H1 (cell line): ENCODE data around the gene MMP25. TPM values are rescaled to one million over a fixed set of nuclear protein-coding genes. Genes with fewer than 3 reads are reported as not detected.
A peak's percentile ranks its signal among the peaks of the same experiment; 100 is the strongest.

Source experiments
- ASH2L ChIP-seq: fragments of 200-600, 300-600 bp; sonication (generic); IDR thresholded peaks from one replicate; pipeline ENCODE4 v1.7.1; 2017; ENCODE audit warnings: low read length
- BRCA1 ChIP-seq: IDR thresholded peaks from 2 replicates; pipeline ENCODE4 v1.6.1; 2012; ENCODE audit warnings: low read depth, low read length, improper control_type of control experiment
- GTF2F1 ChIP-seq: IDR thresholded peaks from 2 replicates; pipeline ENCODE4 v1.6.1; 2012; ENCODE audit warnings: low read depth, low read length, improper control_type of control experiment, borderline replicate concordance
- JUND ChIP-seq: IDR thresholded peaks from 2 replicates; pipeline ENCODE4 v1.6.1; 2011; ENCODE audit warnings: mild to moderate bottlenecking, improper control_type of control experiment, low read length
- KDM5A ChIP-seq: fragments of 200-600 bp; IDR thresholded peaks from 2 replicates; pipeline ENCODE4 v1.7.1; 2012; ENCODE audit warnings: mild to moderate bottlenecking, low read length, inconsistent platforms, mixed read lengths
- SIX5 ChIP-seq: IDR thresholded peaks from 2 replicates; pipeline ENCODE4 v1.6.1; 2011; ENCODE audit warnings: mild to moderate bottlenecking, low read depth, low read length
- TCF12 ChIP-seq: IDR thresholded peaks from 2 replicates; pipeline ENCODE4 v1.6.1; 2011; ENCODE audit warnings: low read depth, mild to moderate bottlenecking, low read length
- polyA plus RNA-seq, 7 experiments: library from polyadenylated mRNA; depleted of rRNA in 3 of 7; stranded (reverse) in 5 of 7; unstranded in 2 of 7; fragments of >200 nt in 5 of 7; fragments of 200-250 nt in 2 of 7; gene quantifications; 1 replicate in 5 of 7; 2 replicates in 1 of 7; 4 replicates in 1 of 7; pipeline versions ENCODE4 v1.2.1 to v1.2.3, GENCODE V29; 2011 to 2013; ENCODE audit warnings: missing spikeins in 2 of 7, mixed read lengths in 2 of 7
- total RNA-seq: library from RNA; stranded (reverse); fragmentation: NEBNext Ultra II Directional; extraction: Animal tissue kit (Norgen Biotek cat#: 25700); gene quantifications from 2 replicates; pipeline ENCODE4 v1.2.1, GENCODE V29; 2021
- TF ChIP-seq, protein P1 (sequence below): fragments of 300-600 bp; sonication (generic); IDR thresholded peaks from 2 replicates; pipeline ENCODE4 v1.7.1; 2012; ENCODE audit warnings: low read length, moderate library complexity, mild to moderate bottlenecking, inconsistent platforms; ENCODE audit not compliant: insufficient replicate concordance
- TF ChIP-seq, protein P2 (sequence below): IDR thresholded peaks from 2 replicates; pipeline ENCODE4 v1.6.1; 2011; ENCODE audit warnings: low read length, improper control_type of control experiment

The MMP25 gene
- total and polyA plus RNA-seq, 2 of the 8 experiments (the other 6 are each of a cell fraction or from before 2014, with no cell fraction given), result 7.7 to 26.7 TPM

DNA sequence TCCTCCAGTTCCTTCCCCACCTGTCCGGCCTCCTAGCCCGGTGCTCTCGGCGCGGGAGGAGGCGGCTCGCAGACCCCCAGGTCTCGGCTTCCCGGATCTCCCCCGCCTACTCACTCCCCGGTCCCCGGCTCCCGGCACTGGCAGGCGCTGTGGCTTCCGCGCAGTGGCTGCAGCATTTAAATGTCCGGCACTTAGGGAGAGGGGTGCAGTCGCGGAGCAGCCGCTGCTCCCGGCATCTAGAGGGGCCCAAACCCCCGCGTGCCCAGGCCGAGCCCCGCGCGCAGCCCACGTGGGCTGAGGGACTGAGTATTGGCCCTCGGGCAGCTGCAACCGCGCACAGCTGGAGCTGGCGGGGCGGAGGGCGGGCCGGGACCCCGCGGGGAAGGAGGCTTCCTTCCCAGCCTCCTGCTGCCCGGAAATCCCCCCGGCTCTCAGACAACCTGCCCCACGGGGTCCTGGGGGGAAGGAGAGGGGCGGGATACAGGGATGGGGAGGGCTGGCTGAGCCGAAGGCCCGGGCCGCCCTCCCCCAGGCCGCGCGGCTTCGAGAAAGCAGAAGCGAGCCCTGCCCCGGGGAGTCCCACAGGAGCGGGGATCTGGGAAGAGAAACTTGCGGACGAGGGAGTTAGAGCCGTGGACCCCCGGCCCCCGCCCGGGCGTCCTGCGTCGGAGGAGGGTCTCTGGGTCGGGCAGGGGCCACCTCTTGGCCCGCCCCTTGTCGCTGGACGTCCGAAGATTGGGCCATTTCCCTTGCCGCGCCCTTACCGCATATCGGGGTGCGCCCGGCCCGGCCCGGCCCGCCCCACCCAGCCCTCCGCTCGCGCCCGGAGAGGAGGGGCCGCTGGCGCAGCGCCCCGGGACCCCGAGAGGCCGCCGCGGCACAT is at the start of gene MMP25 (continued):
- TF ChIP-seq, protein P1, sequence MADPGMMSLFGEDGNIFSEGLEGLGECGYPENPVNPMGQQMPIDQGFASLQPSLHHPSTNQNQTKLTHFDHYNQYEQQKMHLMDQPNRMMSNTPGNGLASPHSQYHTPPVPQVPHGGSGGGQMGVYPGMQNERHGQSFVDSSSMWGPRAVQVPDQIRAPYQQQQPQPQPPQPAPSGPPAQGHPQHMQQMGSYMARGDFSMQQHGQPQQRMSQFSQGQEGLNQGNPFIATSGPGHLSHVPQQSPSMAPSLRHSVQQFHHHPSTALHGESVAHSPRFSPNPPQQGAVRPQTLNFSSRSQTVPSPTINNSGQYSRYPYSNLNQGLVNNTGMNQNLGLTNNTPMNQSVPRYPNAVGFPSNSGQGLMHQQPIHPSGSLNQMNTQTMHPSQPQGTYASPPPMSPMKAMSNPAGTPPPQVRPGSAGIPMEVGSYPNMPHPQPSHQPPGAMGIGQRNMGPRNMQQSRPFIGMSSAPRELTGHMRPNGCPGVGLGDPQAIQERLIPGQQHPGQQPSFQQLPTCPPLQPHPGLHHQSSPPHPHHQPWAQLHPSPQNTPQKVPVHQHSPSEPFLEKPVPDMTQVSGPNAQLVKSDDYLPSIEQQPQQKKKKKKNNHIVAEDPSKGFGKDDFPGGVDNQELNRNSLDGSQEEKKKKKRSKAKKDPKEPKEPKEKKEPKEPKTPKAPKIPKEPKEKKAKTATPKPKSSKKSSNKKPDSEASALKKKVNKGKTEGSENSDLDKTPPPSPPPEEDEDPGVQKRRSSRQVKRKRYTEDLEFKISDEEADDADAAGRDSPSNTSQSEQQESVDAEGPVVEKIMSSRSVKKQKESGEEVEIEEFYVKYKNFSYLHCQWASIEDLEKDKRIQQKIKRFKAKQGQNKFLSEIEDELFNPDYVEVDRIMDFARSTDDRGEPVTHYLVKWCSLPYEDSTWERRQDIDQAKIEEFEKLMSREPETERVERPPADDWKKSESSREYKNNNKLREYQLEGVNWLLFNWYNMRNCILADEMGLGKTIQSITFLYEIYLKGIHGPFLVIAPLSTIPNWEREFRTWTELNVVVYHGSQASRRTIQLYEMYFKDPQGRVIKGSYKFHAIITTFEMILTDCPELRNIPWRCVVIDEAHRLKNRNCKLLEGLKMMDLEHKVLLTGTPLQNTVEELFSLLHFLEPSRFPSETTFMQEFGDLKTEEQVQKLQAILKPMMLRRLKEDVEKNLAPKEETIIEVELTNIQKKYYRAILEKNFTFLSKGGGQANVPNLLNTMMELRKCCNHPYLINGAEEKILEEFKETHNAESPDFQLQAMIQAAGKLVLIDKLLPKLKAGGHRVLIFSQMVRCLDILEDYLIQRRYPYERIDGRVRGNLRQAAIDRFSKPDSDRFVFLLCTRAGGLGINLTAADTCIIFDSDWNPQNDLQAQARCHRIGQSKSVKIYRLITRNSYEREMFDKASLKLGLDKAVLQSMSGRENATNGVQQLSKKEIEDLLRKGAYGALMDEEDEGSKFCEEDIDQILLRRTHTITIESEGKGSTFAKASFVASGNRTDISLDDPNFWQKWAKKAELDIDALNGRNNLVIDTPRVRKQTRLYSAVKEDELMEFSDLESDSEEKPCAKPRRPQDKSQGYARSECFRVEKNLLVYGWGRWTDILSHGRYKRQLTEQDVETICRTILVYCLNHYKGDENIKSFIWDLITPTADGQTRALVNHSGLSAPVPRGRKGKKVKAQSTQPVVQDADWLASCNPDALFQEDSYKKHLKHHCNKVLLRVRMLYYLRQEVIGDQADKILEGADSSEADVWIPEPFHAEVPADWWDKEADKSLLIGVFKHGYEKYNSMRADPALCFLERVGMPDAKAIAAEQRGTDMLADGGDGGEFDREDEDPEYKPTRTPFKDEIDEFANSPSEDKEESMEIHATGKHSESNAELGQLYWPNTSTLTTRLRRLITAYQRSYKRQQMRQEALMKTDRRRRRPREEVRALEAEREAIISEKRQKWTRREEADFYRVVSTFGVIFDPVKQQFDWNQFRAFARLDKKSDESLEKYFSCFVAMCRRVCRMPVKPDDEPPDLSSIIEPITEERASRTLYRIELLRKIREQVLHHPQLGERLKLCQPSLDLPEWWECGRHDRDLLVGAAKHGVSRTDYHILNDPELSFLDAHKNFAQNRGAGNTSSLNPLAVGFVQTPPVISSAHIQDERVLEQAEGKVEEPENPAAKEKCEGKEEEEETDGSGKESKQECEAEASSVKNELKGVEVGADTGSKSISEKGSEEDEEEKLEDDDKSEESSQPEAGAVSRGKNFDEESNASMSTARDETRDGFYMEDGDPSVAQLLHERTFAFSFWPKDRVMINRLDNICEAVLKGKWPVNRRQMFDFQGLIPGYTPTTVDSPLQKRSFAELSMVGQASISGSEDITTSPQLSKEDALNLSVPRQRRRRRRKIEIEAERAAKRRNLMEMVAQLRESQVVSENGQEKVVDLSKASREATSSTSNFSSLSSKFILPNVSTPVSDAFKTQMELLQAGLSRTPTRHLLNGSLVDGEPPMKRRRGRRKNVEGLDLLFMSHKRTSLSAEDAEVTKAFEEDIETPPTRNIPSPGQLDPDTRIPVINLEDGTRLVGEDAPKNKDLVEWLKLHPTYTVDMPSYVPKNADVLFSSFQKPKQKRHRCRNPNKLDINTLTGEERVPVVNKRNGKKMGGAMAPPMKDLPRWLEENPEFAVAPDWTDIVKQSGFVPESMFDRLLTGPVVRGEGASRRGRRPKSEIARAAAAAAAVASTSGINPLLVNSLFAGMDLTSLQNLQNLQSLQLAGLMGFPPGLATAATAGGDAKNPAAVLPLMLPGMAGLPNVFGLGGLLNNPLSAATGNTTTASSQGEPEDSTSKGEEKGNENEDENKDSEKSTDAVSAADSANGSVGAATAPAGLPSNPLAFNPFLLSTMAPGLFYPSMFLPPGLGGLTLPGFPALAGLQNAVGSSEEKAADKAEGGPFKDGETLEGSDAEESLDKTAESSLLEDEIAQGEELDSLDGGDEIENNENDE, result no peak
- TF ChIP-seq KDM5A, result no peak
- no peak for TF ChIP-seq JUND
- TF ChIP-seq TCF12, result no peak
- TF ChIP-seq, protein P2, sequence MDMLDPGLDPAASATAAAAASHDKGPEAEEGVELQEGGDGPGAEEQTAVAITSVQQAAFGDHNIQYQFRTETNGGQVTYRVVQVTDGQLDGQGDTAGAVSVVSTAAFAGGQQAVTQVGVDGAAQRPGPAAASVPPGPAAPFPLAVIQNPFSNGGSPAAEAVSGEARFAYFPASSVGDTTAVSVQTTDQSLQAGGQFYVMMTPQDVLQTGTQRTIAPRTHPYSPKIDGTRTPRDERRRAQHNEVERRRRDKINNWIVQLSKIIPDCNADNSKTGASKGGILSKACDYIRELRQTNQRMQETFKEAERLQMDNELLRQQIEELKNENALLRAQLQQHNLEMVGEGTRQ, result no peak; the same call in 1 of the 2 replicates
- TF ChIP-seq GTF2F1, result no peak
- no peak for TF ChIP-seq BRCA1
- TF ChIP-seq ASH2L, result peak; percentile 13
- TF ChIP-seq SIX5, result no peak
